Ishikawa (cell line): ENCODE measurements around the gene CRTAC1.

ENCODE experiments used
- CEBPB ChIP-seq: IDR thresholded peaks from 2 replicates; pipeline ENCODE4 v1.6.1; 2012
- CREB1 ChIP-seq: IDR thresholded peaks from 2 replicates; pipeline ENCODE4 v1.6.1; 2012; ENCODE audit warnings: low read depth
- EGR1 ChIP-seq: IDR thresholded peaks from 2 replicates; pipeline ENCODE4 v1.6.1; 2012
- EP300 ChIP-seq: IDR thresholded peaks from 2 replicates; pipeline ENCODE4 v1.6.1; 2012; ENCODE audit warnings: borderline replicate concordance
- FOXM1 ChIP-seq: IDR thresholded peaks from 2 replicates; pipeline ENCODE4 v1.6.1; 2012; ENCODE audit warnings: low read depth, borderline replicate concordance
- NFIC ChIP-seq: IDR thresholded peaks from 2 replicates; pipeline ENCODE4 v1.6.1; 2012
- RAD21 ChIP-seq: IDR thresholded peaks from 2 replicates; pipeline ENCODE4 v1.6.1; 2012; ENCODE audit warnings: low read depth
- REST ChIP-seq: IDR thresholded peaks from 2 replicates; pipeline ENCODE4 v1.6.1; 2012; ENCODE audit warnings: low read depth, mild to moderate bottlenecking
- TAF1 ChIP-seq: IDR thresholded peaks from 2 replicates; pipeline ENCODE4 v1.6.1; 2012; ENCODE audit warnings: low read depth, mild to moderate bottlenecking
- TCF12 ChIP-seq: IDR thresholded peaks from 2 replicates; pipeline ENCODE4 v1.6.1; 2012; ENCODE audit warnings: low read depth
- TEAD4 ChIP-seq: IDR thresholded peaks from 2 replicates; pipeline ENCODE4 v1.6.1; 2012
- YY1 ChIP-seq: IDR thresholded peaks from 2 replicates; pipeline ENCODE4 v1.6.1; 2012; ENCODE audit warnings: low read depth
- ZBTB7A ChIP-seq: IDR thresholded peaks from 2 replicates; pipeline ENCODE4 v1.6.1; 2012; ENCODE audit warnings: low read depth
- TF ChIP-seq, protein P1 (sequence below): IDR thresholded peaks from 2 replicates; pipeline ENCODE4 v1.6.1; 2012
- TF ChIP-seq, protein P2 (sequence below): IDR thresholded peaks from 2 replicates; pipeline ENCODE4 v1.6.1; 2012

CRTAC1 gene

GRCh38 chr10:98041352-98042043 lies 11.1 kb upstream of the CRTAC1 start:
- peak; percentile 75 for TF ChIP-seq RAD21
- no peak for TF ChIP-seq REST
- no peak for TF ChIP-seq CEBPB
- TF ChIP-seq CREB1: no peak
- no peak for TF ChIP-seq YY1

DNA sequence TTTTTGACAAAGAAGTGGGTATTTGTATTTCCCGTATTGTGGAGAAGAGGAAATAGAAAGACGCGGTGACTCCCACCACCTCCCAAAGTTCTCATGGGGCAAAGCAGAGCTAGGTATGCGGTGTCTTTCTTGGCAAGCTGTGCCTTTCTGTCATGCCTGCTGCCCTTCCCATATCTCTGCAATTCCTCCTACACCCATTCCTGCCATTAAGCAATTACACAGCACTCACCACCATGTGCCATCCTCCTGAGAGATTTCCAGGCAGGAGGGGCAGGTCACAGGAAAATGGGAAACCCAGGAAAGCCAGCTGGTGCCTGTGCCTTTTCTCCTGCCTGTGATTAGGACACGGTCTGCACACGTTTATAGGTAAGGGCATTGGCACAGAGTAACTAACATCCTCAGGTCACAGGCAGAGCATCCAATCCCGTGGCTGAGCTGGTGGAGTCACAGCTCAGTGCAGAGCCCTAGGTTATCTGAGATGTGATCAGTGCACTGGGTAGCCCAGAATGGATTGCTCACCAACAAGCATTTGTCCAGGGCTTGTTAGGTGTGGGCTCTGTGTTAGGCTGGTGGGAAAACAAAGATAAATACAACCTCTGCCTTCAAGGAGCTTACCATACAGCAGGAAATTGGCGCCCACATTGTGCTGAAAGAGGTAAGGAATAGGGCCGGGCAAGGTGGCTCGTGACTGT lies 9.4 kb upstream of the CRTAC1 start:
- TF ChIP-seq TEAD4 (no peak), RAD21 (no peak), CEBPB (no peak), EGR1 (no peak), TCF12 (no peak)
- TF ChIP-seq, protein P1, sequence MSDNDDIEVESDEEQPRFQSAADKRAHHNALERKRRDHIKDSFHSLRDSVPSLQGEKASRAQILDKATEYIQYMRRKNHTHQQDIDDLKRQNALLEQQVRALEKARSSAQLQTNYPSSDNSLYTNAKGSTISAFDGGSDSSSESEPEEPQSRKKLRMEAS: no peak

DNA sequence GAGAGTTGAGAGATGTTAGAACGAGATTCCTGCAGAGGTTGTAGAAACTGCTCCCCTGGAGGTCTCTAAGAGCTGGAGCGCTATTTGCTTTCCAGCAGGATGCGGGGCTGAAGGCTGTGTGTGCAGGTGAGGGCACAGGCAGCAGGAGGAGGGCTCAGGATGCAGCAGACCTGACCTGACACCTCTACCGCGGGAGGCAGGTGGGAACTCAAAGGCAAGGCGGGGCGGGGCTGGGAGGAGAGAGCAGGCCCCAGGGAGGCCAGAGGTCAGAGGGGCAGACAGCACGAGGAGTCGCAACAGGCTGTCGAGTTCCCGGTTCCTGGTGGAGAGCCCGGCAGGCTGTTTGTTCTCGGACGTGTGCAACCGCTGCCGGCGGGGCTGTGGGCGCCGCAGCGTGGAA lies 7.9 kb upstream of the CRTAC1 start:
- no peak for TF ChIP-seq TEAD4

GRCh38 chr10:98035599-98035998 lies 5.2 kb upstream of the CRTAC1 start:
- TF ChIP-seq REST (peak; percentile 66), RAD21 (no peak)

DNA sequence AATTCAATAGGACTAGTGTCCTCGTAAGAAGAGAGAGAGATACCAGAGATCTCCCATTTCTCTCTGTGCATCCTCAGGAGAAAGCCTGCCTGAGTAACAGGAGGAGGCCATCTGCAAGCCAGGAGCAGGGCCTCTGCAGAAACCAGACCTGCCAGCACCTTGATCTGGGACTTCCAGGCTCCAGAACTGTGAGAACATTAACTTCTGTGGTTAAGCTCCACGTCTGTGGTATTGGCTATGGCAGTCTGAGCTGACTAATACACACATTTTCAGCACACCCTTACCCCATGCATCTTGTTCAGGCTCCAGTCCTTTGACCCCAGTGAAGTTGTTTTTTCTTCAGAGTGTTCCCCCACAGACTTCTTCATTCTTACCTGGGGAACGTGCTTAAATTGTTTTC lies 3.1 kb upstream of the CRTAC1 start:
- TF ChIP-seq ZBTB7A (no peak), TCF12 (no peak)
- TF ChIP-seq, protein P2, sequence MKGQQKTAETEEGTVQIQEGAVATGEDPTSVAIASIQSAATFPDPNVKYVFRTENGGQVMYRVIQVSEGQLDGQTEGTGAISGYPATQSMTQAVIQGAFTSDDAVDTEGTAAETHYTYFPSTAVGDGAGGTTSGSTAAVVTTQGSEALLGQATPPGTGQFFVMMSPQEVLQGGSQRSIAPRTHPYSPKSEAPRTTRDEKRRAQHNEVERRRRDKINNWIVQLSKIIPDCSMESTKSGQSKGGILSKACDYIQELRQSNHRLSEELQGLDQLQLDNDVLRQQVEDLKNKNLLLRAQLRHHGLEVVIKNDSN: no peak

DNA sequence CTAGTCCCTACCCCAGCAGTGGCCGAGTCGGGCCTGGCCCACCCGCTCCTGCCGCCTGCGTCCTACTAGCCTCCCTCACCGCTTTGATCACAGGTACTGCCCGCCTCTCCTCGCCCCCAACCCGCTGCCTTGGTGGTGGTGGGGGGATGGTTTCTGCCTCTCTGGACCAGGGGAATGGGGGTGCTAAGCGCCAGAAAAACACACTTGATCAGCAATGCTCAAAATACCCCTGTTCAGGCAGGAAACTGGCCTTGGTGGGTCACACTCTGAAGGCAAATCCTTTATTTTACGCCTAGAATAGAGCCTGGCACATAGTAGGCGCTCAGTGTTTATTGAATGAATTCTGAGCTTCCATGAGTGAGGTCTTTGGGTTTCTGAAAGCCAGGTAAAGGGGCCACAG lies 1.0 kb upstream of the CRTAC1 start:
- TF ChIP-seq REST: no peak
- TF ChIP-seq CEBPB: no peak
- TF ChIP-seq FOXM1: no peak
- no peak for TF ChIP-seq CREB1
- no peak for TF ChIP-seq YY1
- no peak for TF ChIP-seq EGR1
- TF ChIP-seq, protein P2: no peak
- TF ChIP-seq RAD21: no peak
- no peak for TF ChIP-seq ZBTB7A
- TF ChIP-seq EP300: no peak
- TF ChIP-seq TEAD4: no peak
- TF ChIP-seq, protein P1: no peak
- no peak for TF ChIP-seq TCF12
- no peak for TF ChIP-seq NFIC
- no peak for TF ChIP-seq TAF1
